Measurements from ENCODE around the gene MRPL46. TPM values are rescaled to one million over a fixed set of nuclear protein-coding genes. Genes with fewer than 3 reads are reported as not detected.

Gene MRPL46
- total and polyA plus RNA-seq, 9 of the 15 experiments (the other 6 are each of a cell fraction or from before 2014, with no cell fraction given) = 41.2 to 72.2 (median 49.8) TPM

- no peak for TF ChIP-seq THRB (CRISPR knock-in tag; conservative IDR thresholded peaks at IDR 0.05)
- TF ChIP-seq HOXB6 (CRISPR knock-in tag; IDR thresholded peaks at IDR 0.05; ENCODE audit: borderline replicate concordance) = no peak
- TF ChIP-seq ETV6 (IDR thresholded peaks at IDR 0.05; ENCODE audit: borderline replicate concordance in 1 of 2, low read depth in 2 of 2, low read length in 1 of 2) = no peak
- no peak for TF ChIP-seq ETV6 (CRISPR knock-in tag; IDR thresholded peaks at IDR 0.05; ENCODE audit: borderline replicate concordance)
- no peak for TF ChIP-seq NR2C1 (IDR thresholded peaks at IDR 0.05)
- TF ChIP-seq NR2C1 (tag; IDR thresholded peaks at IDR 0.05) = no peak
- TF ChIP-seq SMARCA4 (IDR thresholded peaks at IDR 0.05) = peak; percentile 48; the same call in 1 of the 2 replicates
- no peak for TF ChIP-seq ATF1 (CRISPR knock-in tag; IDR thresholded peaks at IDR 0.05)
- TF ChIP-seq ATF1 (tag; IDR thresholded peaks at IDR 0.05) = peak; percentile 13; the same call in 1 of the 2 replicates
- TF ChIP-seq ARID1B (IDR thresholded peaks at IDR 0.05) = no peak
- TF ChIP-seq ZNF263 (CRISPR knock-in tag; IDR thresholded peaks at IDR 0.05; ENCODE audit: borderline replicate concordance) = no peak
- TF ChIP-seq YY1 (IDR thresholded peaks at IDR 0.05; ENCODE audit: borderline replicate concordance in 1 of 3, control insufficient read depth in 1 of 3, extremely low read depth in 1 of 3, insufficient read depth in 3 of 3, insufficient read length in 1 of 3, insufficient replicate concordance in 2 of 3, low read depth in 1 of 3, low read length in 2 of 3) = peak in 1 of 3 experiments; percentile 10
- TF ChIP-seq EHMT2 (IDR thresholded peaks at IDR 0.05) = no peak
- TF ChIP-seq ZNF3 (CRISPR knock-in tag; IDR thresholded peaks at IDR 0.05) = no peak
- peak; percentile 89 for TF ChIP-seq TFAP4 (CRISPR knock-in tag; IDR thresholded peaks at IDR 0.05; ENCODE audit: borderline replicate concordance)
- no peak for TF ChIP-seq ZEB2 (IDR thresholded peaks at IDR 0.05)
- TF ChIP-seq CHD2 (IDR thresholded peaks at IDR 0.05; ENCODE audit: low read depth, low read length) = no peak
- TF ChIP-seq FOXA3 (CRISPR knock-in tag; conservative IDR thresholded peaks at IDR 0.05 in 1 of 2, IDR thresholded peaks at IDR 0.05 in 1 of 2) = no peak
- no peak for TF ChIP-seq RBM17 (IDR thresholded peaks at IDR 0.05; ENCODE audit: borderline replicate concordance, low read depth, low read length)
These were observed 12.0 kb downstream of the MRPL46 start (continued) for GRCh38 chr15:88454867-88455810.

Data from K562 (cell line).